Ecto neural progenitor cell (in vitro differentiated cells): ENCODE data around the gene HSPB9.
A peak's percentile ranks its signal among the peaks of the same experiment; 100 is the strongest.
"Not testable (repeated sequence)": the region's sequence is repeated elsewhere in the genome, so short reads cannot be mapped to it uniquely, and the experiment has no call there.

ENCODE experiments used
- DNase-seq: peaks from one replicate; pipeline ENCODE4 v3.0.0-alpha.2; 2018; ENCODE audit warnings: low spot score

Gene HSPB9

GRCh38 chr17:42120161-42120769, 2.3 kb upstream of the HSPB9 start:
- DNase-seq: no peak

GRCh38 chr17:42120770-42121769, 1.5 kb upstream of the HSPB9 start, which contains the start of gene KAT2A:
TSS of gene KAT2A (minus strand) at chr17:42121367. CDS start at chr17:42121304, 63 bp downstream.
- DNase-seq: peak; percentile 91

- no peak for DNase-seq
Measured at GRCh38 chr17:42124256-42124655, 1.7 kb downstream of the HSPB9 start.

DNA sequence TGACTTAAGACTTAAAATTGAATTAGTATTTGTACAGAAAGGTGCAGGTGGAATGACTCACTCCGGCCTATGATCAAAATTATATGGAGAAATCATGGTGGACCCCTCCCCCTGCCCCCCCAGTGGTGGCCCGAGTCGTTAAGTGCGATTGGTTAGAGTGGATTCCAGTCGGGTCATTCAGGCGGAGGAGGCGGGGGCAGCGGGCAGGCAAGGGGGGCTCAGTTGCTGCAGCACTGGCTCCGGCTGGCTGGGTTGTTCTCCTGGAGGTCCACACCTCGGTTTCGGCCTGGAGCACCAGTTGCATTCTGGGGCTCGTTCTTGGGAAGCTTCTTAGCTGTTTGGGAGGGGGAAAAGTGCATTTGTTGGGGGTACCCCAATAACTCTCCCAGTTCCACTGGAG, 3.0 kb downstream of the HSPB9 start:
- DNase-seq: no peak

DNA sequence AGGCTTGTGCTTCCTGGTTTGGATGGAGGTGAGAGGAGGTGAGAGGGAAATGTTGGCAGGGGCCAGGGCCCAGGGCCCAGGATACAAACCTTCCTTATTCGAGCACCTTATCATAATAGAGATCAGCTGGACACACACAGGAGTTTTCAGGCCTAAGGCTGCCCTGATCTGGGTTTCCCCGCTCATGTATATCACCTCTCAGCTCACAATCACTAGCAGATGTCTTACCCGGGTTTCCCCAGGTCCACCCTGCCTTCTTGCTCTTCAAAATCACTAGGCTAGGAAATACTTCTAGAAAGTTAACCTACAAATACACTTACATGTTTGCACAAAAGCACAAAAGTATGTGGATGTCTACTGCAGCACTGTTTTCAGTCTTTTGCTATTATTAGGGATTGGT, 4.2 kb downstream of the HSPB9 start:
- DNase-seq: no peak

DNA sequence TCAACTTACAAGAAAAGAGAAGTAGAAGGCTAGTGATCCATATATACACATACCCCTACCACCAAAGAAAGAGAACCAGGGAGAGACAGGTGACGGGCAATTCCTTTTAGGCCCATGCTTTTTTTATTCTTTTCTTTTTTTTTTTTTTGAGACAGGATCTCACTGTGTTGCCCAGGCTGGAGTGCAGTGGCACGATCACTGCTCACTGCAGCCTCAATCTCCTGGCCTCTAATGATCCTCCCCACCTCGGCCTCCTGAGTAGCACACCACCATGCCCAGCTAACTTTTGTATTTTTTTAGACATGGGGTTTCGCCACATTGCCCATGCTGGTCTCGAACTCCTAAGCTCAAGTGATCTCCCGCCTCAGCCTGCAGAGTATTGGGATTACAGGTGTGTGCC, 4.8 kb downstream of the HSPB9 start:
- DNase-seq: no peak

- no peak for DNase-seq
Measured at GRCh38 chr17:42129109-42129837, 6.7 kb downstream of the HSPB9 start.

DNA sequence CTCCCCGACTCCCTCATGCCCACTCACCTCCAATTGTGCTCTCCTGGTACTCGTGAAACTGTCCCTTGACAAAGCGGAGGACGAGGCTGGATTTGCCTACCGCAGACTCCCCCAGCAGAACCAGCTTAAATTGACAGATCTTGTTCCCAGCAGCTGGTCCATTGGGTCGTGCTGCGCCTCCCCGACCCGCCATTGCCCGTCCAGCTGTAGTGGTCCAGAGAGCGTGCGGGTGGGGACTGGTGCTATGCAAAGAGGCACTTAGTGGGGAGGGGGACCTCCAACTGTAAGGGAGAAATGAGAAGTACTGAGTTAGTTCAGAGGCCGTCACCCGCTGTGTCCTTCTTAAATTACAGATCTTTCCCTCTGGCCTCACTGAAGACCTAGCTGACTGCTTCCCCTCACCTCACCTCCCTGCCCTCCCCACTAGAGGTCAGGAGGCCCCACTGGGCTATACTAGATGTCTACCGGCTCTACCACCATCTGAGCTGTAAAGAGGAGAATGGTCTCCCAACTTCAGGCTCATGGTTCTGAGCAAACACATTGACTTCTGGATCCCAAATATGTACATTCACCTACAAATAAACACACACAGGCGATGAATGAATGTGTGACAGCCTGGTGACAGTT, 7.8 kb downstream of the HSPB9 start:
- DNase-seq: no peak

DNA sequence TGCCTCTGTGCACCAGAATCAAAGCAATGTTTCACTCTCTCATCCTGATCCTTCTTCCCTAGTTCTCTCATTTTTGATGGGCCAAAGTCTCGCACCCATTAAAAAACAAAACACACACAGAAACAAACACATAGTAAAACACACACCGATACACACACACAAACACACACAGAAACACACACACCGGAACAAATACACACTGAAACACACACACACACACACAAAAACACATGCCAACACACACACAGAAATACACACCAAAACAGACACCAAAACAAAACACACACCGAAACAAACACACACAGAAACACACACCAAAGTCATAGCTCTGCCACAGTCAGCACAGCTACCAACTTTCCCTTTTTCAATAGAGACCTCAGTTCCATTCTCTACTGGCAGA, 8.6 kb downstream of the HSPB9 start:
- no peak for DNase-seq

- DNase-seq: no peak
Measured at GRCh38 chr17:42131981-42132432, 9.4 kb downstream of the HSPB9 start.

GRCh38 chr17:42132941-42133340, 10.3 kb downstream of the HSPB9 start:
- DNase-seq: no peak

DNA sequence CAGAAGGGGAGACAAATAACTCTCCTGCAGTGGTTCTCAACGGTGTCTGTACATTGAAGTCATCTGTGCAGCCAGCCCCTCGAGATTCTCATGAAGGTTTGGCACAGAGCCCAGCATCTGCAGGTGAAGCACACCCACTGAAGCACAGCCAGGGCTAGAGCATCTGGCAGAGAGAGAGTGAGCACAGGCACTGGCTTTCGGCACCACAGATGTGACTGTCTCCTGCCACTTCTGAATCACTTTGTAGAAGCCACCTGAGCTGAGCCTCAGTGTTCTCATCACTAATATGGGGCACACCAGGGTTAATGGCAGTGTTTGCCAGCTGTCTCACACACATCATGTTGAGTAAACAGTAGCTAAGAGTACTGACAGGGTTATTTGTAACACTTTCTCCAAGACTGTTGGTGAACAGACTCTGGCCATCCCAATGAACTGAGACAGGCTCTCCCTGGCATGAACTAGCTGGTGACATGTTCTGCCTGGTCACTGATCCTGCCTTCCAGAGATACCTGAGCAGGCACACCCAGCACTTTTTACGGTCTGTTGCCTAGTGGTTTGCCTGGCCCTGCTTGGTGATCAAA, 10.9 kb downstream of the HSPB9 start:
- DNase-seq: no peak

- DNase-seq: no peak
Measured at GRCh38 chr17:42135151-42135550, 12.5 kb downstream of the HSPB9 start.

DNA sequence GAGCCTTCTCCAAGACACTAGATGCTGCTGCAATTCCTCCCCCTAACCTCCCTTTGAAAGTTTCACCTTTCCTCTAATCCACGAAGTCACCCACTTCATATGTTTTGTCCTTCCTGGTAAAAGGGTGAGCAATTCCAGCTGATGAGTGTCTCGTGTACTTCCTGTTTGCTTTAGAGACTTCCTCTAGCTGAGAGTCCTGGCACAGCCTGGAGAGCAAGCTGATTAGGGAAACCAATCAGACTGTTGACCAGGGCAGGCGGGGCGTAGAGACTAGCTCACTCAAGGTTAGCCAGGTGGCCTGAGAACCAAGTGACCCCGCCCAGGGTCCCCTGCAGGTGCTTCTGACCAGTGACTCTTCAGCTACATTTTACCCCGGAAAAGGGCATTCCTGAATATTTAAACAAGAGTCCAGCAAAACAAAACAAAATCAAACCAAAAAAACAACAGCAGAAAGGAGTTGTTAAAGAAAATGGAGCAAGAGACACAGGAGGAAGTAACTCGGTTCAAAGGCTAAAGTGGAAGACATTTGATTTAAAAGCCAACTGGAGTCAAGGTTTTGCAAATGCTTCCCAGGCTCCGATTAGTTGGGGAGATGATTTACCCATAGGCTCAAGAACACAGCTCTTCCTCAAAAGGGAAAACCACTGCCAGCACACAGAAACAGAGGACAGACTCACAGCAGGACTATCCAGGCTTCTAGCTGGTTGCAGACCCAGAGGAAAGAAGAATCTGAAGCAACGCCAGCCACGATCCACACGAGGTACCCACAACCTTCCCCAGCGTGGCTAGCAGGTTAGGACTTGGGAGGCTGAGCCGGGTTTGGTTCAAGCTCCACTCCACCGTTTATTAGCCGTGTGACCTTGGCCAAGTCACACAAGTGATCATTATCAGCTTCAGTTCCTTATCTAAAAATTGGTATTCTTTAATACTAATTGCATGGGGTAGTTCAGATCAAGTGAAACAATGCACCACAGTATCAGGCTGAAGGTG, 13.4 kb downstream of the HSPB9 start:
- DNase-seq: no peak

DNA sequence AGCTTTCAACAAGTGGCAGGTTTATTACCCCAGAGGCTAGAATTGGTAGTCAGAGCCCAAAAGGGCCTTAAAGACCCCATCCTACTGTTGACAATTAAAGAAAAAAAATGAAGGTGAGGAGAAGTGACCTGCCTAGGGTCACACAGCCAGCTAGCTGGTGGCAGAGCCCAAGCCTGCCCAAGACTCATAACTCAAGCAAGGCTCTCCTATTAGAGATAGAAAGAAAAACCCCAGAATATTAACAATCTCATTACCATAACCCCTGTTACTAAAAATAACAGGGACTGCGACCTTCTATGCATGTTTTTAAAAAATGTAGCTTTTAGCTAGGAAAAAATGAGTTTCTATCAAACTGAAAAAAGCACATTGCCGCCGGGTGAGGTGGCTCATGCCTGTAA, 14.0 kb downstream of the HSPB9 start:
- DNase-seq: no peak

DNA sequence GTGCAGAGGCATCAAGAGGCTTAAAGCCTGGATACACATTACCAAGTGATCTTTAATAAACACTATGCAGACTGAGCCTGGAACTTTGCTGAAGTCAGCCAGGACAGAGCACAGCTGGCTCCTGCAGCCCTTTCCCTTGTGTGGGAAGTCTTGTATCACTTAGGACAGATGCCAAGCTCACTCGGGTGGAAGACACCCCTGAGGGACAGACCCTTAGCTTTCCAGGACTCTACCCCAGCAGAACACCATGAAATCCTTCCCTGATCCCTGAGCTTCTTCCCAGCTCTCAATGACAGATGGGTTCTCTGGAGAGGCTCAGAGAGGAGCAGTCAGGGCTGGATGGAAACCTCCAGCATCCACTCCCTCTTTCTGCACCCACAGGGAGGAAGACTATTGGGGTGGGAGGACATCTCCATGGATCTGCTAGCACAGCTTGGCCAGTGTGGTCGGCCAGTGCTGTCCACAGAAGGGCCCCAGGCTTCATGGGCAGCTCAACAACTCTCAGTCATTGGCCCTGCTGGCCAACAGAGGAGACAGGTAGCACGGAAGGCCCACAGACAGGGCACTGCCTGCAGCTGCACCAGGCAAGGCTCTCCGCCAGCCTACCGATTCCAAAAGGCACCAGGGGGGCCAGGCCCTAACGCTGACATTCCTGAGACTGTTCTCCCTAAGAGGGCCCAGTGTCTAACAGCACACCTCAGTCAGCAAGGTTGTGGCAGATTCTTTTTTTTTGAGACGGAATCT, 16.3 kb downstream of the HSPB9 start:
- DNase-seq: no peak

DNA sequence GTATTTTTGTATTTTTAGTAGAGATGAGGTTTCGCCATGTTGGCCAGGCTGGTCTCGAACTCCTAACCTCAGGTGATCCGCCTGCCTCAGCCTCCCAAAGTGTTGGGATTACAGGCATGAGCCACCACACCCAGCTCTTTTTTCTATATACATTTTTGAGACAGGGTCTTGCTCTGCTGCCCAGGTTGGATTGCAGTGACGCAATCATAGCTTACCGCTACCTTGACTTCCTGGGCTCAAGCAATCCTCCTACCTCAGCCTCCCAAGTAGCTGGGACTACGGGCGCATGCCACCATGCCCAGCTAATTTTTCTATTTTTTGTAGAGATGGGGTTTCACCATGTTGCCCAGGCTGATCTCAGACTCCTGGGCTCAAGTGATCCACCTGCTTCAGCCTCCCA, 18.1 kb downstream of the HSPB9 start:
- DNase-seq: not testable (repeated sequence)

DNA sequence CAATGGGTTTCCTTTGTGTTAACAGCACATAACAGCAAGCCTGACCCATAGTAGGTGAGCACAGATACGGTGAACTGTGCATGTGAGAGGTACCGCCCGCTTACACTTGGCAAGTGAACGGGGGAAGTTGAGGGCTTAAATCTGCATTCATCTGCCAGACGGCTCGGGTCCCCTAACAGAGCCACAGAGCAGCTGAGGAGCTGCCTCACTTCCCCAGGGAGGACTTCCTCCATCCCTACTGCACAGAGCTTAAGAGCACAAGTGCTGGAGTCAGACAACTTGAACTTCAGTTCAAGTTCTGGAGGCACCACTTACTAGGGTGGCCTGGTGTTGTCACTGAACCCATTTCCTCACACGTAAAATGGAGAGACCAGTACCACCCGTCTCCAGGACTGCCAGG, 18.8 kb downstream of the HSPB9 start:
- no peak for DNase-seq

- DNase-seq: no peak
Measured at GRCh38 chr17:42142371-42142896, 19.8 kb downstream of the HSPB9 start.
